Measurements from ENCODE around the gene HACL1.
"Not testable (repeated sequence)": the region's sequence is repeated elsewhere in the genome, so short reads cannot be mapped to it uniquely, and the experiment has no call there.

HACL1 gene

GRCh38 chr3:15551902-15552301, 49.5 kb downstream of the HACL1 start:
- H3K4me1 ChIP-seq (ENCODE audit: control insufficient read depth, insufficient read depth, low read length), result no peaks in the 10 kb centered on the region
- H3K9me3 ChIP-seq (ENCODE audit: control insufficient read depth, insufficient read depth, low read length), result no peaks in the 10 kb centered on the region
- no peaks in the 10 kb centered on the region for H3K27me3 ChIP-seq (ENCODE audit: control insufficient read depth, insufficient read depth, low read length)
- DNase-seq (ENCODE audit: low read depth, low spot score), result no peak
- H3K36me3 ChIP-seq (ENCODE audit: control insufficient read depth, insufficient read depth, low read length), result no peaks in the 10 kb centered on the region
- no peak overlapping the region for H3K27ac ChIP-seq (ENCODE audit: low read length)
- no peak overlapping the region for H3K4me3 ChIP-seq (ENCODE audit: low read length)
- WGBS (ENCODE audit: insufficient coverage, insufficient read length), result no CpG with 5 or more reads among the region's 1 CpG

DNA sequence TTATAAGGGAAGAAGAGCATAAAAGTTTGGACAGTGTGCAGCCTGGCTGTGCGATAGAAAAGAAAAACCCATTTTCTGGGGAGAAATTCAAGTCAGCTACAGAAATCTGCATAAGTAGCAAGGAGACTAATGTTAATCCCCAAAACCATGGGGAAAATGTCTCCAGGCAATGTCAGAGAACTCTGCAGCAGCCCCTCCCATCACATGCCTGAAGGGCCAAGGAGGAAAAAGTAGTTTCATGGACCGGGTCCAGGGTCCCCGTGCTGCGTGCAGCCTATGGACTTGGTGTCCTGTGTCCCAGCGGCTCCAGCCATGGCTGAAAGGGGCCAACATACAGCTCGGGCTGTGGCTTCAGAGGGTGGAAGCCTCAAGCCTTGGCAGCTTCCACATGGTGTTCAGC, 51.5 kb downstream of the HACL1 start:
- Histone ChIP-seq H3K4me3 (ENCODE audit: low read length) (no peak overlapping the region), H3K36me3 (ENCODE audit: control insufficient read depth, insufficient read depth, low read length) (no peaks in the 10 kb centered on the region), H3K27ac (ENCODE audit: low read length) (no peak overlapping the region), H3K4me1 (ENCODE audit: control insufficient read depth, insufficient read depth, low read length) (no peaks in the 10 kb centered on the region), H3K9me3 (ENCODE audit: control insufficient read depth, insufficient read depth, low read length) (no peaks in the 10 kb centered on the region), H3K27me3 (ENCODE audit: control insufficient read depth, insufficient read depth, low read length) (no peaks in the 10 kb centered on the region)
- no CpG with 5 or more reads among the region's 6 CpGs for WGBS (ENCODE audit: insufficient coverage, insufficient read length)
- DNase-seq (ENCODE audit: low read depth, low spot score), result no peak

- DNase-seq (ENCODE audit: low read depth, low spot score), result no peak
- Histone ChIP-seq H3K36me3 (ENCODE audit: control insufficient read depth, insufficient read depth, low read length) (no peaks in the 10 kb centered on the region), H3K4me1 (ENCODE audit: control insufficient read depth, insufficient read depth, low read length) (no peaks in the 10 kb centered on the region), H3K9me3 (ENCODE audit: control insufficient read depth, insufficient read depth, low read length) (no peaks in the 10 kb centered on the region), H3K27ac (ENCODE audit: low read length) (no peak overlapping the region), H3K27me3 (ENCODE audit: control insufficient read depth, insufficient read depth, low read length) (no peaks in the 10 kb centered on the region), H3K4me3 (ENCODE audit: low read length) (no peak overlapping the region)
- no CpG with 5 or more reads among the region's 5 CpGs for WGBS (ENCODE audit: insufficient coverage, insufficient read length)
Measured at GRCh38 chr3:15542614-15543013, 58.8 kb downstream of the HACL1 start.

DNA sequence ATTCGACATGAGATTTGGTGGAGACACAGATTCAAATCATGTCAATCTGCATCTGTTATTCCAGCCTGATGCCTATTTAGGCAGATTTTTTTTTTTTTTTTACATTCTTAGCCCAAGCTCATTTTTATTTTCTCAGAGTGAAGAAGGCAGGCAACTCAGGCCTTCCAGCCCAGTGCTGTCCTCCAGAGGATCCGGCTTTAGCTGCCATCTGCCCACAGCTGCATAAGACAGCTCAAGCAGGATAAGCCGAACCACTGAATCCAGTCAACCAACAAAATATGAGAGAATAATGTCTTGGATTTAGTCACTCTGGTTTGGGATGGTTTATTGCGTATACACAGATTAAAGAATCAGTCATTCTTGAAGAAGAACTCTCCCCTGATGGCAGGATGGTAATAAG, 60.0 kb downstream of the HACL1 start:
- H3K27ac ChIP-seq (ENCODE audit: low read length), result no peak overlapping the region
- H3K4me3 ChIP-seq (ENCODE audit: low read length), result no peak overlapping the region
- H3K4me1 ChIP-seq (ENCODE audit: control insufficient read depth, insufficient read depth, low read length), result no peaks in the 10 kb centered on the region
- H3K27me3 ChIP-seq (ENCODE audit: control insufficient read depth, insufficient read depth, low read length), result no peaks in the 10 kb centered on the region
- DNase-seq (ENCODE audit: low read depth, low spot score), result no peak
- no peaks in the 10 kb centered on the region for H3K9me3 ChIP-seq (ENCODE audit: control insufficient read depth, insufficient read depth, low read length)
- WGBS (ENCODE audit: insufficient coverage, insufficient read length), result no CpG with 5 or more reads among the region's 4 CpGs
- no peaks in the 10 kb centered on the region for H3K36me3 ChIP-seq (ENCODE audit: control insufficient read depth, insufficient read depth, low read length)

DNA sequence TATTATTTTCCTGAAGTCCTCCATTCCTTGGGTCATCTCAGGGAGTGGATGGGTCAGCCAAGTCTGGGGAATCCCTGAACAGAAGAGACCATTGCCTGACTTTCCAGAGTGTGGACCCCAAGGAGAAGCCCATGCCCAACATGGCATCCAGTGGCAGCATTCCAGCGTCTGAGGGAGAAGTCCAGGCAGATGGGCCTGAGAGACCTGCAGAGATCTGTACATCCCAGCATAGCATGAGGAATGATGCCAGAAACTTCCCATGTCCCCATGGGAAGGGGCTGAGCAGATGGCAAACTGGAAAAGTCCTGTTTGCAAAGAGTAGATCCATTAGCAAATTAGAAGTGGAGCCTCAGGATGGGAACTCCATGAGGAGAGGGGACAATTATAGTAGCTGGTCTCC, 62.3 kb downstream of the HACL1 start:
- no peak for DNase-seq (ENCODE audit: low read depth, low spot score)
- no peaks in the 10 kb centered on the region for H3K9me3 ChIP-seq (ENCODE audit: control insufficient read depth, insufficient read depth, low read length)
- no peak overlapping the region for H3K27ac ChIP-seq (ENCODE audit: low read length)
- H3K27me3 ChIP-seq (ENCODE audit: control insufficient read depth, insufficient read depth, low read length), result no peaks in the 10 kb centered on the region
- H3K4me3 ChIP-seq (ENCODE audit: low read length), result no peak overlapping the region
- no CpG with 5 or more reads among the region's 1 CpG for WGBS (ENCODE audit: insufficient coverage, insufficient read length)
- no peaks in the 10 kb centered on the region for H3K36me3 ChIP-seq (ENCODE audit: control insufficient read depth, insufficient read depth, low read length)
- no peaks in the 10 kb centered on the region for H3K4me1 ChIP-seq (ENCODE audit: control insufficient read depth, insufficient read depth, low read length)

DNA sequence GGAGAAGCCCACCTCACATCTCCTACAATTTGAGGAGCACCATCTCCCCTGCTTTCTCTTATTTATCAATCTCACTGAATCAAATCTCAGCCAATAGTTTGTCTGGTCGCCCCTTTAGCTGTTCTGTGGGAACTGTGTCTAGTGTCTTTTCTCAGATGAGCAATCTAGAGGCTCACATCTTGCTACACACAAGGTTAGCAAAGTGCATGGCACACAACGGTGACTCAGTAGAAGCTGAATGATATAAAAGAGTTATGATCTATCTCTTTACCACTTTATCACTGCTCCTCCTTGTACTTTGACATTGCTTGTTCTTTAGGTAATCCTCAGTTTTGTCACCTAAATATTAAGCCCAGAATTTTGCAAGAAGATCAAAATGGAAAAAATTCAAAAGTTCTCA, 63.0 kb downstream of the HACL1 start:
- Histone ChIP-seq H3K27ac (ENCODE audit: low read length) (no peak overlapping the region), H3K9me3 (ENCODE audit: control insufficient read depth, insufficient read depth, low read length) (no peaks in the 10 kb centered on the region), H3K36me3 (ENCODE audit: control insufficient read depth, insufficient read depth, low read length) (no peaks in the 10 kb centered on the region), H3K4me1 (ENCODE audit: control insufficient read depth, insufficient read depth, low read length) (no peaks in the 10 kb centered on the region), H3K27me3 (ENCODE audit: control insufficient read depth, insufficient read depth, low read length) (no peaks in the 10 kb centered on the region), H3K4me3 (ENCODE audit: low read length) (no peak overlapping the region)
- DNase-seq (ENCODE audit: low read depth, low spot score), result no peak
- no CpG with 5 or more reads among the region's 2 CpGs for WGBS (ENCODE audit: insufficient coverage, insufficient read length)

GRCh38 chr3:15536856-15537255, 64.5 kb downstream of the HACL1 start:
- Histone ChIP-seq H3K27ac (ENCODE audit: low read length) (no peak overlapping the region), H3K4me1 (ENCODE audit: control insufficient read depth, insufficient read depth, low read length) (no peaks in the 10 kb centered on the region), H3K36me3 (ENCODE audit: control insufficient read depth, insufficient read depth, low read length) (no peaks in the 10 kb centered on the region), H3K27me3 (ENCODE audit: control insufficient read depth, insufficient read depth, low read length) (no peaks in the 10 kb centered on the region), H3K9me3 (ENCODE audit: control insufficient read depth, insufficient read depth, low read length) (no peaks in the 10 kb centered on the region), H3K4me3 (ENCODE audit: low read length) (no peak overlapping the region)
- no peak for DNase-seq (ENCODE audit: low read depth, low spot score)
- no CpG with 5 or more reads among the region's 2 CpGs for WGBS (ENCODE audit: insufficient coverage, insufficient read length)

DNA sequence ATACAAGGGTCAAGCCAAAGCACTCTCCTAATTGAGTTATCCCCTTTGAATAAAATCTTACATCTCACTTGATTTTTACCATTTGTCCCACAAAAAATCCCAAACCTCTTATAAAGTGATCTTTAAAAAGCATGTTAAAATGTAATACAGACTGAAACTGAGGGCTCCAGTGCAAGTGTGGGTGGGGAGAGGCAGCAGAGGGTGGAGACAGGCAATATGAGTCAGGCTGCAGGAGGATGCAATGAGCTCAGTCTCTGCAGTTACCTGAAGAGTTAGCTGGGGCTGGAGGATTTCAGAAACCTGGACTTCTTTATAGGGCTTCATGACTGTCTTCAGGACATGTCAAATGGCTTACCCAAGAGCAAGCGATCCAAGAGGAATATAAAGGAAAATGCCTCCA, 65.6 kb downstream of the HACL1 start:
- no peak overlapping the region for H3K4me3 ChIP-seq (ENCODE audit: low read length)
- H3K27ac ChIP-seq (ENCODE audit: low read length), result no peak overlapping the region
- no CpG with 5 or more reads among the region's 1 CpG for WGBS (ENCODE audit: insufficient coverage, insufficient read length)
- no peaks in the 10 kb centered on the region for H3K36me3 ChIP-seq (ENCODE audit: control insufficient read depth, insufficient read depth, low read length)
- H3K9me3 ChIP-seq (ENCODE audit: control insufficient read depth, insufficient read depth, low read length), result no peaks in the 10 kb centered on the region
- H3K27me3 ChIP-seq (ENCODE audit: control insufficient read depth, insufficient read depth, low read length), result no peaks in the 10 kb centered on the region
- no peak for DNase-seq (ENCODE audit: low read depth, low spot score)
- H3K4me1 ChIP-seq (ENCODE audit: control insufficient read depth, insufficient read depth, low read length), result no peaks in the 10 kb centered on the region

DNA sequence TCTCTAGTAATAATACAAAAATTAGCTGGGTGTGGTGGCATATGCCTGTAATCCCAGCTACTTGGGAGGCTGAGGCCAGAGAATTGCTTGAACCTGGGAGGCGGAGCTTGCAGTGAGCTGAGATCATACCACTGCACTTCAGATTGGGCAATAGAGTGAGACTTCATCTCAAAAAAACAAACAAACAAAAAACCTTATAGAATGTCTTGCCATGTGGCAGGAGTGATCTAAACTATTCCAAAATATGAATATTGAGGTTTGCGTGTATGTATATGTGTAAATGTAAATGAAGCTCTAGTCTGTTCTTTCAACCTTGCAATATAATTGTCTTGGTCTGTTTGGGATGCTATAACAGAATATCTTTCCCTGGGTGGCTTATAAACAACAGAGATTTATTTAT, 68.8 kb downstream of the HACL1 start:
- H3K4me3 ChIP-seq (ENCODE audit: low read length); DNase-seq (ENCODE audit: low read depth, low spot score); H3K27me3 ChIP-seq (ENCODE audit: control insufficient read depth, insufficient read depth, low read length); H3K36me3 ChIP-seq (ENCODE audit: control insufficient read depth, insufficient read depth, low read length); H3K4me1 ChIP-seq (ENCODE audit: control insufficient read depth, insufficient read depth, low read length); H3K9me3 ChIP-seq (ENCODE audit: control insufficient read depth, insufficient read depth, low read length); H3K27ac ChIP-seq (ENCODE audit: low read length): not testable (repeated sequence)
- WGBS (ENCODE audit: insufficient coverage, insufficient read length), result no CpG with 5 or more reads among the region's 2 CpGs

GRCh38 chr3:15531346-15531745, 70.0 kb downstream of the HACL1 start:
- H3K4me3 ChIP-seq (ENCODE audit: low read length), result no peak overlapping the region
- no peaks in the 10 kb centered on the region for H3K9me3 ChIP-seq (ENCODE audit: control insufficient read depth, insufficient read depth, low read length)
- no CpG with 5 or more reads among the region's 1 CpG for WGBS (ENCODE audit: insufficient coverage, insufficient read length)
- H3K4me1 ChIP-seq (ENCODE audit: control insufficient read depth, insufficient read depth, low read length), result no peaks in the 10 kb centered on the region; the same call in 1 of the 2 replicates
- no peak for DNase-seq (ENCODE audit: low read depth, low spot score)
- no peaks in the 10 kb centered on the region for H3K27me3 ChIP-seq (ENCODE audit: control insufficient read depth, insufficient read depth, low read length)
- no peak overlapping the region for H3K27ac ChIP-seq (ENCODE audit: low read length)
- H3K36me3 ChIP-seq (ENCODE audit: control insufficient read depth, insufficient read depth, low read length), result no peaks in the 10 kb centered on the region

DNA sequence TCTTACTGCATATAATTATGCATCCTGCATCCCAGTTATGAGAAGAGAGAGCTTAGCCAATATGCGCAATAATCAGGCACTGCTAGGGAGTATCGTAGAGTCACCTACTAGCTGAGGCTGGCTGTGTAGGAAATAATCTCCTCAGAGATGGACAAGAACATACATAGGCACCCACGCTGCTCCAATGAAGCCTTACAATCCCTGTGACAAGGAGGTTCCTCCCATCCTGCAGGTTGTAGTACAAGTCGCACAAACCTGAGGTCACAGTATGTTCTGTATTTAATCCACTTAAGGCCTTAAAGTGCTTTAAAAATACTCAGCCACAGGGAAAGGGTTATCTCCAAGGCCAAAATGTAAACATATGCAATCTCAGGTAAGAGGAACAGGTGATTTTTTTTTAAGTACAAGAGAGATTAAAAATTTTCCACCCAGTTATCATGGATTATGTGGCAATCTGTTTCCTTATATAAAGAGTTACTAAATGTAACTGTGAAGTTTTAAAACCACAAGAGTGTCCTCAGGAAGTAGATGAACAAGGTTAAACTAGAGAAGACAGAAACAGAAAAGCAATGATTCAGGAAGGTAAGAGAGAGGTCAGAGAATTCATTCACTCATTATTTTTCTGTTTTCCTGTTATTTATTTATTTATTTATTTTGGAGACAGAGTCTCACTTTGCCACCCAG, 72.4 kb downstream of the HACL1 start:
- no peaks in the 10 kb centered on the region for H3K36me3 ChIP-seq (ENCODE audit: control insufficient read depth, insufficient read depth, low read length)
- no peaks in the 10 kb centered on the region for H3K27me3 ChIP-seq (ENCODE audit: control insufficient read depth, insufficient read depth, low read length)
- no peak for DNase-seq (ENCODE audit: low read depth, low spot score)
- no peak overlapping the region for H3K4me3 ChIP-seq (ENCODE audit: low read length)
- no peaks in the 10 kb centered on the region for H3K9me3 ChIP-seq (ENCODE audit: control insufficient read depth, insufficient read depth, low read length)
- no peaks in the 10 kb centered on the region; the same call in 1 of the 2 replicates for H3K4me1 ChIP-seq (ENCODE audit: control insufficient read depth, insufficient read depth, low read length)
- WGBS (ENCODE audit: insufficient coverage, insufficient read length), result no CpG with 5 or more reads among the region's 4 CpGs
- H3K27ac ChIP-seq (ENCODE audit: low read length), result no peak overlapping the region

All from iPS DF 6.9 (cell line).